HepG2 (cell line): ENCODE measurements around the gene LHPP. TPM values are rescaled to one million over a fixed set of nuclear protein-coding genes. Genes with fewer than 3 reads are reported as not detected.

Experiments used
- ATAC-seq: fragments of 200-7000 bp; cut with Tn5 transposase; 3 replicates; pipeline ENCODE4 v1.9.1; 2020; ENCODE audit warnings: mild to moderate bottlenecking, moderate library complexity
- BruUV-seq: library from RNA; stranded (reverse); fragments of 400-500 nt; replicated peaks from 2 replicates; lab custom pipeline; 2021; lab: Mats Ljungman, UMichigan
- CTCF ChIA-PET: fragments of 300-600 bp; formaldehyde crosslinking; extraction: SDS; loops from one replicate; lab custom pipeline; 2021; ENCODE audit warnings: low total read pairs, inconsistent platforms, low intra/inter-chr PET ratio; lab: Yijun Ruan, JAX
- POLR2A ChIA-PET: fragments of 350-600 bp; sonication (Branson Sonifier 250); formaldehyde crosslinking; loops from one replicate; lab custom pipeline; 2020; ENCODE audit warnings: antibody characterized with exemption, inconsistent platforms; lab: Yijun Ruan, JAX
- DNase-seq: peaks from one replicate; pipeline ENCODE4 v3.0.0-alpha.2; 2015; ENCODE audit warnings: low spot score
- FAIRE-seq: peaks from 3 replicates; lab custom pipeline; 2011; peaks lifted over from hg19 to GRCh38; lab: Jason Lieb, UNC
- H2AFZ ChIP-seq: one replicate; pipeline ENCODE4 v1.6.1; 2011; ENCODE audit warnings: low read length, inconsistent platforms
- H3K27ac ChIP-seq: fragments of 300-600 bp; 3 replicates; pipeline ENCODE4 v1.8.0; 2011; ENCODE audit warnings: mixed run types, mild to moderate bottlenecking, mixed read lengths, low read length, inconsistent platforms; ENCODE audit not compliant: insufficient read depth; ENCODE audit errors: extremely low read length
- H3K27me3 ChIP-seq, 2 experiments: fragments of 200-600 bp in 1 of 2; 2 replicates in 1 of 2; 3 replicates in 1 of 2; pipeline versions ENCODE4 v1.6.0 to v1.8.0; 2011; ENCODE audit warnings: low read length in 2 of 2, mild to moderate bottlenecking in 2 of 2, moderate library complexity in 2 of 2, inconsistent platforms in 1 of 2; ENCODE audit not compliant: insufficient read depth in 2 of 2, control insufficient read depth in 1 of 2
- H3K36me3 ChIP-seq, 2 experiments: fragments of 200-600 bp in 1 of 2; replicated peaks in 1 of 2; 2 replicates in 1 of 2; 3 replicates in 1 of 2; pipeline versions ENCODE4 v1.5.1 to v1.8.0; 2011; ENCODE audit warnings: low read length in 2 of 2, inconsistent platforms in 1 of 2; ENCODE audit not compliant: insufficient read depth in 2 of 2, control insufficient read depth in 1 of 2
- H3K4me1 ChIP-seq: 2 replicates; pipeline ENCODE4 v1.5.1; 2012; ENCODE audit warnings: low read length, inconsistent platforms; ENCODE audit not compliant: insufficient read depth
- H3K4me2 ChIP-seq: 2 replicates; pipeline ENCODE4 v1.6.0; 2011; ENCODE audit warnings: low read depth, low read length, inconsistent platforms
- H3K4me3 ChIP-seq, 3 experiments: fragments of 200-600 bp in 1 of 3; sonication (generic), shearing (Covaris generic) in 1 of 3; replicated peaks in 1 of 3; 2 replicates each; pipeline ENCODE4 v1.5.1; 2011 to 2016; ENCODE audit warnings: low read length in 3 of 3, inconsistent platforms in 2 of 3, low read depth in 2 of 3, mild to moderate bottlenecking in 2 of 3, control low read depth in 1 of 3, mixed read lengths in 1 of 3; ENCODE audit not compliant: insufficient read depth in 1 of 3
- H3K79me2 ChIP-seq: one replicate; pipeline ENCODE4 v1.6.1; 2011; ENCODE audit warnings: low read length, inconsistent platforms; ENCODE audit not compliant: insufficient read depth
- H3K9ac ChIP-seq: 2 replicates; pipeline ENCODE4 v1.6.0; 2011; ENCODE audit warnings: mild to moderate bottlenecking, low read depth, low read length, inconsistent platforms; ENCODE audit not compliant: insufficient read depth
- H3K9me3 ChIP-seq: 2 replicates; pipeline ENCODE4 v1.5.1; 2012; ENCODE audit warnings: mild to moderate bottlenecking, low read length
- H4K20me1 ChIP-seq: 2 replicates; pipeline ENCODE4 v1.6.0; 2011; ENCODE audit warnings: inconsistent platforms, mild to moderate bottlenecking, low read length, moderate library complexity; ENCODE audit not compliant: insufficient read depth
- KIAA2018 ChIP-seq: sonication (generic); formaldehyde crosslinking; IDR thresholded peaks from 2 replicates; pipeline ENCODE4 v1.5.0; 2020; ENCODE audit warnings: mild to moderate bottlenecking, missing genetic modification reagents, borderline replicate concordance
- SIX1 ChIP-seq: sonication (generic); formaldehyde crosslinking; IDR thresholded peaks from 2 replicates; pipeline ENCODE4 v1.4.0; 2020; ENCODE audit warnings: missing genetic modification reagents, borderline replicate concordance
- STAT6 ChIP-seq: sonication (generic); formaldehyde crosslinking; IDR thresholded peaks from 2 replicates; pipeline ENCODE4 v1.4.0; 2020; ENCODE audit warnings: missing genetic modification reagents, mild to moderate bottlenecking, borderline replicate concordance
- ZNF839 ChIP-seq: sonication (generic); formaldehyde crosslinking; IDR thresholded peaks from 2 replicates; pipeline ENCODE4 v1.4.0; 2020; ENCODE audit warnings: missing genetic modification reagents, mild to moderate bottlenecking, borderline replicate concordance
- WGBS: methylation state at CpG from one replicate; pipeline ENCODE4 v1.1.6; 2017; ENCODE audit warnings: low lambda C conversion rate; 5-methylcytosine and 5-hydroxymethylcytosine counted together
- in situ Hi-C: cut with HindIII; loops from 2 replicates; pipeline ENCODE4 v1.10.0; 2017; ENCODE audit warnings: low pct_unique_long_range_greater_than_20kb; ENCODE audit not compliant: extremely low pct_ligation_motif_present
- intact Hi-C: fragments of 100-400 bp; cut with micrococcal nuclease; formaldehyde crosslinking; loops from one replicate; pipeline ENCODE4 v1.10.0; 2022; ENCODE audit not compliant: unreplicated experiment
- polyA plus RNA-seq, 8 experiments: library from polyadenylated mRNA; depleted of rRNA in 3 of 8; stranded (reverse) in 7 of 8; unstranded in 1 of 8; fragments of >200 nt; fragmentation: Illumina TruSeq in 4 of 8; extraction: Trizol in 4 of 8; gene quantifications; 2 replicates each; pipeline versions ENCODE4 v1.2.1 to v1.2.3, GENCODE V29; 2011 to 2016; ENCODE audit warnings: low read depth in 4 of 8, missing spikeins in 1 of 8, mixed read lengths in 1 of 8; ENCODE audit not compliant: insufficient read depth in 1 of 8
- total RNA-seq, 5 experiments: library from RNA; depleted of rRNA; stranded (reverse); fragments of >200 nt; fragmentation: Illumina TruSeq; extraction: Trizol; gene quantifications; 2 replicates each; pipeline ENCODE4 v1.2.3, GENCODE V29; 2016; ENCODE audit warnings: low read depth in 1 of 5

The LHPP gene
- total and polyA plus RNA-seq, 2 of the 13 experiments (the other 11 are each of a cell fraction or from before 2014, with no cell fraction given): 5.2 to 13.1 TPM

- Histone ChIP-seq H3K9ac (no peak overlapping the region), H3K4me2 (no peak overlapping the region), H4K20me1 (peaks cover 6% of the 10 kb centered on the region; the same call in 1 of the 2 replicates), H3K79me2 (no peaks in the 10 kb centered on the region), H3K4me1 (peaks cover 53% of the 10 kb centered on the region), H2AFZ (no peak overlapping the region), H3K4me3 (no peak overlapping the region), H3K9me3 (no peaks in the 10 kb centered on the region), H3K36me3 (no peaks in the 10 kb centered on the region; a peak in 2 of 5 replicates), H3K27ac (no peak overlapping the region), H3K27me3 (no peaks in the 10 kb centered on the region)
- ChIA-PET POLR2A (no interaction called here), CTCF (no interaction called here)
- FAIRE-seq: no peak
- ATAC-seq: no peak
- no TSS peak for BruUV-seq
- no peak for TF ChIP-seq KIAA2018 (CRISPR knock-in tag)
- TF ChIP-seq STAT6 (CRISPR knock-in tag): no peak
- TF ChIP-seq ZNF839 (CRISPR knock-in tag): no peak
- no peak for TF ChIP-seq SIX1 (CRISPR knock-in tag)
- intact Hi-C loops (no loop called here), in situ Hi-C loops (no loop called here)
- WGBS: over 99% methylated on average over 10 of the region's 12 CpGs
- no peak for DNase-seq
These were observed 188.6 kb downstream of the LHPP start for GRCh38 chr10:124650263-124650662.
